Central memory CD8-positive, alpha-beta T cell (primary cell): Measurements from ENCODE around the gene MAGOH.
A peak's percentile ranks its signal among the peaks of the same experiment; 100 is the strongest.
"Not testable (repeated sequence)": the region's sequence is repeated elsewhere in the genome, so short reads cannot be mapped to it uniquely, and the experiment has no call there.

Experiments
- ATAC-seq: fragments of 150-1000 bp; cut with Tn5 transposase; replicated peaks from 2 replicates; pipeline ENCODE4 v1.10.0; 2022; ENCODE audit warnings: mild to moderate bottlenecking, moderate FRiP score, moderate number of reproducible peaks; ENCODE audit not compliant: poor library complexity, severe bottlenecking; ENCODE audit errors: extremely low read depth
- DNase-seq, 2 donors: peaks; one replicate each; pipeline ENCODE4 v3.0.0; 2021; ENCODE audit warnings: low spot score in 2 of 2
- H3K27ac Mint-ChIP-seq: one replicate; pipeline ENCODE4 v1.8.0; 2022; ENCODE audit warnings: low read depth, mild to moderate bottlenecking, moderate library complexity, mixed read lengths
- H3K27me3 Mint-ChIP-seq: one replicate; pipeline ENCODE4 v1.8.0; 2022; ENCODE audit warnings: mixed read lengths
- H3K36me3 Mint-ChIP-seq: one replicate; pipeline ENCODE4 v1.8.0; 2022; ENCODE audit warnings: mild to moderate bottlenecking, moderate library complexity, mixed read lengths; ENCODE audit not compliant: insufficient read depth
- H3K4me1 Mint-ChIP-seq: one replicate; pipeline ENCODE4 v1.8.0; 2022; ENCODE audit warnings: mixed read lengths
- H3K4me3 Mint-ChIP-seq: one replicate; pipeline ENCODE4 v1.8.0; 2022; ENCODE audit warnings: mild to moderate bottlenecking, moderate library complexity, mixed read lengths
- H3K9me3 Mint-ChIP-seq: one replicate; pipeline ENCODE4 v1.8.0; 2022; ENCODE audit warnings: mixed read lengths

The MAGOH gene

GRCh38 chr1:53186533-53186932, 51.8 kb downstream of the MAGOH start:
- H3K36me3 Mint-ChIP-seq, result no peaks in the 10 kb centered on the region

DNA sequence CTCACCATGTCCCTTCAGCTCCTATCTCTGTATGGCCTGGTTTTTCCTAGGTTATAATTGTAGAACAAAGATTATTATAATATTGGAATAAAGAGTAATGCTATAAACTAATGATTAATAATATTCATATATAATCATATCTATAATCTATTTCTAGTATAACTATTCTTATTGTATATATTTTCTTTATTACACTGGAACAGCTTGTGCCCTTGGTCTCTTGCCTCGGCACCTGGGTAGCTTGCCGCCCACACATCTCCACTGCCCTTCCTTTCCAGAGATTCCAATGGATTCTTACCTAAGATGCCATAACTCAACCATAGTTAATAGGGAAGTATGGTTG, 52.4 kb downstream of the MAGOH start:
- not testable (repeated sequence) for H3K4me1 Mint-ChIP-seq, H3K36me3 Mint-ChIP-seq, H3K27ac Mint-ChIP-seq, H3K9me3 Mint-ChIP-seq, H3K4me3 Mint-ChIP-seq, DNase-seq, H3K27me3 Mint-ChIP-seq, ATAC-seq

More at GRCh38 chr1:53186533-53186932, 51.8 kb downstream of the MAGOH start:
- ATAC-seq (no peak), DNase-seq (no peak)
- H3K4me3 Mint-ChIP-seq, result no peak overlapping the region
- H3K4me1 Mint-ChIP-seq, result no peaks in the 10 kb centered on the region
- no peaks in the 10 kb centered on the region for H3K9me3 Mint-ChIP-seq
- no peaks in the 10 kb centered on the region for H3K27me3 Mint-ChIP-seq
- H3K27ac Mint-ChIP-seq, result no peak overlapping the region

- Mint-ChIP-seq H3K9me3 (no peaks in the 10 kb centered on the region), H3K4me1 (no peaks in the 10 kb centered on the region), H3K36me3 (no peaks in the 10 kb centered on the region), H3K4me3 (no peak overlapping the region), H3K27ac (no peak overlapping the region), H3K27me3 (no peaks in the 10 kb centered on the region)
- DNase-seq, result no peak
- ATAC-seq, result no peak
Measured at GRCh38 chr1:53183095-53183990, 55.0 kb downstream of the MAGOH start.

GRCh38 chr1:53182716-53183094, 55.6 kb downstream of the MAGOH start:
- Mint-ChIP-seq H3K9me3 (no peaks in the 10 kb centered on the region), H3K27me3 (no peaks in the 10 kb centered on the region), H3K4me3 (no peak overlapping the region), H3K4me1 (no peaks in the 10 kb centered on the region), H3K27ac (no peak overlapping the region), H3K36me3 (no peaks in the 10 kb centered on the region)
- ATAC-seq (no peak), DNase-seq (no peak)

DNA sequence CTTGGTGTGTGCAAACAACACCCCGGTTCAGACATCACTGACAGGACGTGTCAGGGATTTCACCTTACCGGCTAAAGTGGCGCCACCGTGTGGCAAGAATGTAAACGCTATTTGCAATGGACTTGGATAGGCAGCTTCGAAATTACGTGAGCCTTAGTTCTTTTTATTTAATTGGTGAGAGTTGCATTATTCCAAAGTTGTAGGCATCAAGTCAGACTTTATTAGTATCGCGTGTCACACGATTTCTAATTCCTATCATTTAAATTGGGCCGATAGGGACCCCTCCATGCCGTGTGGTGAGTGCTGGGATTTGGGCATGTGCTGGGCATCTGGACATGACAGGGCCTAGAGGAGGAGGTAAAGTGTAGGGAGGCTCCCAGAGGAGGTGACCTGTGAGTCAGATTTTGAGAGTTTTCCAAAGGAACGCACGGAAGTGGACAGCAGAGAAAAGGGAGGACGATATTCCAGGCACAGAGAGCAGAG, 56.2 kb downstream of the MAGOH start:
- ATAC-seq (peak; percentile 82), DNase-seq (peak; percentile 72 to 82)
- Mint-ChIP-seq H3K36me3 (no peaks in the 10 kb centered on the region), H3K4me3 (no peak overlapping the region), H3K27me3 (peaks cover 5% of the 10 kb centered on the region), H3K9me3 (no peaks in the 10 kb centered on the region), H3K4me1 (no peaks in the 10 kb centered on the region), H3K27ac (no peak overlapping the region)

GRCh38 chr1:53180951-53181350, 57.4 kb downstream of the MAGOH start:
- ATAC-seq (no peak), DNase-seq (no peak)
- no peaks in the 10 kb centered on the region for H3K36me3 Mint-ChIP-seq
- no peak overlapping the region for H3K27ac Mint-ChIP-seq
- no peak overlapping the region for H3K4me3 Mint-ChIP-seq
- no peaks in the 10 kb centered on the region for H3K4me1 Mint-ChIP-seq
- peaks cover 17% of the 10 kb centered on the region for H3K27me3 Mint-ChIP-seq
- H3K9me3 Mint-ChIP-seq, result no peaks in the 10 kb centered on the region

- Mint-ChIP-seq H3K9me3 (no peaks in the 10 kb centered on the region), H3K36me3 (no peaks in the 10 kb centered on the region), H3K27me3 (peaks cover 24% of the 10 kb centered on the region), H3K4me3 (no peak overlapping the region), H3K4me1 (no peaks in the 10 kb centered on the region), H3K27ac (no peak overlapping the region)
- no peak for ATAC-seq
- DNase-seq, result no peak
Measured at GRCh38 chr1:53180226-53180625, 58.1 kb downstream of the MAGOH start.
